GM23338 (cell line): ENCODE measurements around the gene CSH2. TPM values are rescaled to one million over a fixed set of nuclear protein-coding genes. Genes with fewer than 3 reads are reported as not detected.
"Not testable (repeated sequence)": the region's sequence is repeated elsewhere in the genome, so short reads cannot be mapped to it uniquely, and the experiment has no call there.

Experiments
- ATAC-seq: fragments of 200-7000 bp; cut with Tn5 transposase; 3 replicates; pipeline ENCODE4 v1.9.1; 2020
- DNase-seq: peaks from one replicate; pipeline ENCODE4 v3.0.0-alpha.2; 2015; ENCODE audit warnings: low spot score
- H2AFZ ChIP-seq: fragments of 200-600 bp; sonication (generic); 2 replicates; pipeline ENCODE4 v1.8.0; 2016; ENCODE audit warnings: antibody characterized with exemption, mild to moderate bottlenecking, moderate library complexity
- H3F3A ChIP-seq: fragments of 200-600 bp; sonication (generic); replicated peaks from 2 replicates; pipeline ENCODE4 v1.8.0; 2017; ENCODE audit warnings: antibody characterized with exemption, mixed run types, low read depth
- H3K27ac ChIP-seq: fragments of 200-600 bp; sonication (generic); 2 replicates; pipeline ENCODE4 v1.6.1; 2016; ENCODE audit warnings: low read depth
- H3K27me3 ChIP-seq: fragments of 200-600 bp; sonication (generic); 2 replicates; pipeline ENCODE4 v1.8.0; 2016; ENCODE audit warnings: mild to moderate bottlenecking, mixed run types, moderate library complexity; ENCODE audit not compliant: insufficient read depth
- H3K36me3 ChIP-seq: fragments of 200-600 bp; sonication (generic); 2 replicates; pipeline ENCODE4 v1.8.0; 2016; ENCODE audit warnings: mild to moderate bottlenecking; ENCODE audit not compliant: insufficient read depth
- H3K4me1 ChIP-seq: fragments of 200-600 bp; sonication (generic); 2 replicates; pipeline ENCODE4 v1.8.0; 2016; ENCODE audit warnings: mild to moderate bottlenecking, moderate library complexity; ENCODE audit not compliant: insufficient read depth
- H3K4me2 ChIP-seq: fragments of 200-600 bp; sonication (generic); 2 replicates; pipeline ENCODE4 v1.7.1; 2017; ENCODE audit warnings: mixed run types
- H3K4me3 ChIP-seq: fragments of 200-600 bp; sonication (generic); 2 replicates; pipeline ENCODE4 v1.6.1; 2016; ENCODE audit warnings: mixed run types
- H3K79me2 ChIP-seq: fragments of 200-600 bp; sonication (generic); replicated peaks from 2 replicates; pipeline ENCODE4 v1.8.0; 2017; ENCODE audit warnings: mild to moderate bottlenecking; ENCODE audit not compliant: insufficient read depth
- H3K9me2 ChIP-seq: fragments of 200-600 bp; sonication (generic); 2 replicates; pipeline ENCODE4 v1.8.0; 2017; ENCODE audit not compliant: insufficient read depth
- H4K20me1 ChIP-seq: fragments of 200-600 bp; sonication (generic); replicated peaks from 2 replicates; pipeline ENCODE4 v1.8.0; 2017; ENCODE audit warnings: mild to moderate bottlenecking; ENCODE audit not compliant: insufficient read depth
- H3K27ac Mint-ChIP-seq: 2 replicates; pipeline ENCODE4 v1.8.0; 2020; ENCODE audit warnings: inconsistent platforms, mild to moderate bottlenecking, moderate library complexity, mixed read lengths
- H3K27me3 Mint-ChIP-seq: 3 replicates; pipeline ENCODE4 v1.8.0; 2022; ENCODE audit warnings: low read depth, mild to moderate bottlenecking, moderate library complexity, mixed read lengths, inconsistent platforms; ENCODE audit not compliant: insufficient read depth, poor library complexity
- H3K36me3 Mint-ChIP-seq: 3 replicates; pipeline ENCODE4 v1.8.0; 2021; ENCODE audit warnings: low read depth, mild to moderate bottlenecking, inconsistent platforms, moderate library complexity, mixed read lengths
- H3K4me1 Mint-ChIP-seq: 3 replicates; pipeline ENCODE4 v1.8.0; 2020; ENCODE audit warnings: mild to moderate bottlenecking, inconsistent platforms, mixed read lengths
- H3K4me3 Mint-ChIP-seq: 3 replicates; pipeline ENCODE4 v1.8.0; 2021; ENCODE audit warnings: moderate library complexity, mild to moderate bottlenecking, inconsistent platforms, mixed read lengths
- H3K9me3 Mint-ChIP-seq: 3 replicates; pipeline ENCODE4 v1.8.0; 2020; ENCODE audit warnings: moderate library complexity, mild to moderate bottlenecking, inconsistent platforms, mixed read lengths
- CREB1 ChIP-seq: fragments of 250-450 bp; sonication (Bioruptor Pico); IDR thresholded peaks from 2 replicates; pipeline ENCODE4 v1.5.0; 2020; ENCODE audit warnings: low read depth, mild to moderate bottlenecking, moderate library complexity
- ETS1 ChIP-seq: IDR thresholded peaks from 2 replicates; pipeline ENCODE4 v1.6.1; 2016; ENCODE audit warnings: antibody characterized with exemption
- JUNB ChIP-seq: IDR thresholded peaks from one replicate; pipeline ENCODE4 v1.6.1; 2016; ENCODE audit warnings: antibody characterized with exemption; ENCODE audit not compliant: unreplicated experiment
- POLR2AphosphoS5 ChIP-seq: IDR thresholded peaks from 2 replicates; pipeline ENCODE4 v1.6.1; 2016; ENCODE audit warnings: antibody characterized with exemption, low read depth
- STAT1 ChIP-seq: IDR thresholded peaks from one replicate; pipeline ENCODE4 v1.6.1; 2016; ENCODE audit warnings: antibody characterized with exemption; ENCODE audit not compliant: unreplicated experiment
- ZNF114 ChIP-seq: fragments of 250-450 bp; sonication (Bioruptor Pico); IDR thresholded peaks from 2 replicates; pipeline ENCODE4 v1.5.0; 2020; ENCODE audit warnings: mild to moderate bottlenecking, moderate library complexity
- ZNF331 ChIP-seq: fragments of 250-450 bp; sonication (Bioruptor Pico); IDR thresholded peaks from 2 replicates; pipeline ENCODE4 v1.5.0; 2020; ENCODE audit warnings: low read depth, mild to moderate bottlenecking, moderate library complexity
- ZNF462 ChIP-seq: fragments of 250-450 bp; sonication (Bioruptor Pico); IDR thresholded peaks from 2 replicates; pipeline ENCODE4 v1.5.0; 2020; ENCODE audit warnings: mild to moderate bottlenecking, moderate library complexity
- polyA plus RNA-seq: library from polyadenylated mRNA; unstranded; fragments of >200 nt; fragmentation: Nextera tagmentation; extraction: Ambion mirVana; gene quantifications from 2 replicates; pipeline ENCODE4 v1.2.1, GENCODE V29; 2016
- total RNA-seq: library from RNA; depleted of rRNA; stranded (reverse); fragments of >200 nt; shearing (Covaris generic); gene quantifications from 2 replicates; pipeline ENCODE4 v1.2.3, GENCODE V29; 2014

CSH2 gene
- total and polyA plus RNA-seq, 2 experiments from 2014 or later: 0.37 TPM; not detected in 1

GRCh38 chr17:63843387-63843888 is 30.0 kb downstream of the CSH2 start:
- ATAC-seq: not testable (repeated sequence)

GRCh38 chr17:63842540-63843386 is 30.7 kb downstream of the CSH2 start, which contains the start of gene SMARCD2:
Gene SMARCD2, minus strand, starts transcription at chr17:63842685. Its CDS starts 11 bp downstream, at chr17:63842674.
- ATAC-seq (peak; percentile 71), DNase-seq (peak; percentile 99)
- Mint-ChIP-seq H3K4me3 (peak within 1 kb of the TSS; percentile 97), H3K9me3 (peaks cover 2% of the 10 kb centered on the region), H3K27me3 (peaks cover 16% of the 10 kb centered on the region), H3K4me1 (peaks cover 36% of the 10 kb centered on the region), H3K36me3 (no peaks in the 10 kb centered on the region), H3K27ac (peak within 1 kb of the TSS; percentile 93)
- Histone ChIP-seq H3K36me3 (no peaks in the 10 kb centered on the region), H3K4me3 (peak within 1 kb of the TSS; percentile 94), H3F3A (0 out of 2 replicates have a peak, but pooled peaks cover 8% of the 10 kb centered on the region), H3K9me2 (peaks cover 2% of the 10 kb centered on the region; the same call in 1 of the 2 replicates), H2AFZ (peak within 1 kb of the TSS; percentile 94), H4K20me1 (peaks cover 7% of the 10 kb centered on the region; the same call in 1 of the 2 replicates), H3K27ac (peak within 1 kb of the TSS; percentile 79; the same call in 1 of the 2 replicates), H3K4me2 (peak within 1 kb of the TSS; percentile 97), H3K4me1 (peaks cover 28% of the 10 kb centered on the region), H3K27me3 (peaks cover 31% of the 10 kb centered on the region), H3K79me2 (peaks cover 36% of the 10 kb centered on the region)
- TF ChIP-seq CREB1 (CRISPR knock-in tag): peak; percentile 84
- TF ChIP-seq JUNB: no peak
- no peak for TF ChIP-seq STAT1
- TF ChIP-seq ETS1: peak; percentile 73
- peak; percentile 29; the same call in 1 of the 2 replicates for TF ChIP-seq ZNF331 (CRISPR knock-in tag)
- peak; percentile 87 for TF ChIP-seq ZNF114
- peak; percentile 47; the same call in 1 of the 2 replicates for TF ChIP-seq POLR2AphosphoS5
- no peak for TF ChIP-seq ZNF462

More at GRCh38 chr17:63843387-63843888, 30.0 kb downstream of the CSH2 start:
- Histone ChIP-seq H3F3A (peaks cover 15% of the 10 kb centered on the region; the same call in 1 of the 2 replicates), H2AFZ (peak overlapping the region; percentile 94), H3K4me2 (peak overlapping the region; percentile 71), H3K4me3 (peak overlapping the region; percentile 94), H3K27me3 (peaks cover 38% of the 10 kb centered on the region), H3K4me1 (peaks cover 24% of the 10 kb centered on the region), H3K27ac (peak overlapping the region; percentile 79; the same call in 1 of the 2 replicates), H3K79me2 (peaks cover 29% of the 10 kb centered on the region)
- peak overlapping the region; percentile 80 for H3K27ac Mint-ChIP-seq
- not testable (repeated sequence) for H4K20me1 ChIP-seq, H3K9me3 Mint-ChIP-seq, H3K36me3 ChIP-seq, H3K9me2 ChIP-seq, DNase-seq, H3K36me3 Mint-ChIP-seq
- peak overlapping the region; percentile 85 for H3K4me3 Mint-ChIP-seq
- peaks cover 32% of the 10 kb centered on the region for H3K4me1 Mint-ChIP-seq
- H3K27me3 Mint-ChIP-seq: peaks cover 21% of the 10 kb centered on the region
